Upper lobe of left lung (tissue), 6 donors: ENCODE results near the gene HNRNPLL. TPM values are rescaled to one million over a fixed set of nuclear protein-coding genes. Genes with fewer than 3 reads are reported as not detected.
A peak's percentile ranks its signal among the peaks of the same experiment; 100 is the strongest.

ENCODE experiments used
- ATAC-seq, 2 donors: fragments of 200-7000 bp; cut with Tn5 transposase; one replicate each; pipeline ENCODE4 v1.9.1; 2022; ENCODE audit warnings: mild to moderate bottlenecking in 2 of 2, moderate library complexity in 2 of 2; ENCODE audit not compliant: low FRiP score in 2 of 2
- DNase-seq, 2 donors: peaks; one replicate each; pipeline ENCODE4 v3.0.0-alpha.2; 2019 to 2020
- H3K27ac ChIP-seq, 4 donors: fragments of 200-600 bp; sonication (generic); one replicate each; pipeline ENCODE4 v1.5.1; 2016 to 2019
- H3K27me3 ChIP-seq, 4 donors: fragments of 200-600 bp; sonication (generic); one replicate each; pipeline ENCODE4 v1.5.1; 2017 to 2019
- H3K36me3 ChIP-seq, 4 donors: fragments of 200-600 bp; sonication (generic); one replicate each; pipeline ENCODE4 v1.5.1; 2016 to 2019
- H3K4me1 ChIP-seq, 4 donors: fragments of 200-600 bp; sonication (generic); one replicate each; pipeline ENCODE4 v1.5.1; 2018 to 2019
- H3K4me3 ChIP-seq, 4 donors: fragments of 200-600 bp; sonication (generic); one replicate each; pipeline ENCODE4 v1.5.1; 2017 to 2019; ENCODE audit warnings: mild to moderate bottlenecking in 2 of 4, moderate library complexity in 1 of 4
- H3K9me3 ChIP-seq, 4 donors: fragments of 200-600 bp; sonication (generic); one replicate each; pipeline ENCODE4 v1.5.1; 2018 to 2019
- EP300 ChIP-seq, 4 donors: sonication (generic); formaldehyde crosslinking; IDR thresholded peaks; one replicate each; pipeline ENCODE4 v1.5.1; 2017; ENCODE audit warnings: antibody characterized with exemption in 4 of 4, control low read depth in 2 of 4
- POLR2A ChIP-seq, 4 donors: fragments of 450-650 bp; IDR thresholded peaks; one replicate each; pipeline ENCODE4 v1.5.1; 2016 to 2017; ENCODE audit warnings: antibody characterized with exemption in 4 of 4, mild to moderate bottlenecking in 2 of 4
- POLR2AphosphoS5 ChIP-seq, 2 donors: sonication (generic); formaldehyde crosslinking; IDR thresholded peaks; one replicate each; pipeline ENCODE4 v1.5.1; 2017; ENCODE audit warnings: antibody characterized with exemption in 2 of 2
- WGBS, 2 donors: methylation state at CpG; one replicate each; pipeline ENCODE4 v1.1.5; 2017 to 2018; 5-methylcytosine and 5-hydroxymethylcytosine counted together
- total RNA-seq, 6 donors: library from RNA; depleted of rRNA in 4 of 6; stranded (reverse); fragments of >200 nt in 4 of 6; gene quantifications; one replicate each; pipeline versions ENCODE4 v1.1.0 to v1.2.1, GENCODE V29; 2016 to 2021
- TF ChIP-seq, protein P1 (sequence below), 6 experiments: fragments of 450-650 bp in 4 of 6; fragments of 200-600 bp in 2 of 6; sonication (generic) in 2 of 6; IDR thresholded peaks; one replicate each; pipeline ENCODE4 v1.5.1; 2016 to 2019; ENCODE audit warnings: antibody characterized with exemption in 6 of 6
- donor health status: DM: no; HTN: no; CAD: no; lungs with moderate emphysema.
- donor health status: DM: no; HTN: yes; CAD: no; lungs with severe emphysema.

The HNRNPLL gene
- total RNA-seq, 6 donors from 2014 or later: 41.0 to 71.3 (median 46.2) TPM

DNA sequence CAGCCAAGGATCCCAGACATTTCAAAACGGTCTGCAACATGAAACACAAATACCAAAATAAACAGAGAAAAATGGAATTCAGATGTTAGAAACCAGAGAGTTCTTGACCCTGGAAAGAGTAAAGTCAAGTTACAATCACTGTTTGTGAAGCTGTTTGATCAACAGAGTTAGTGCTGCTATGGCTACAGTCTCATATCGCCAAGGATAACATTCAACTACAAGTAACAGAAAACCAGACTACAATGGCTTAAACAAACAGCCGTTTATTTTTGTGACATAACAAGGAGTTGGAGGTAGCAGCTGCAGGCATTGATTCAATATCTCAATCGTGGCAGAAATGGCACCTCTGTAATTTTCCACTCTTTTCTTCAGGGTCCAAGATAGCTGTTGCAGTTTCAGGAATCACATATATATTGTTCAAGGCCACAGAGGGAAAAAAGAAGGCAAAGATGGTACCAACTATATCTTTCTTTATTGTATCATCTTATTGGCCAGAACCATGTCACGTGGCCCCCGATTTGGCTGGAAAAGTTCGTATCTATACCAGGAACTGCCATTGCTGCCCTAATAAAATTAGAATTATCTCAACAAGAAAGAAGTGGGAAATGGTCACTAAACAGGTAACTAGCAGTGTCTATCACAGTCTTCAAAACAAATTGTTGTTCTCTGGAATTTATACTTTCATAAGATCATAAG is 17.7 kb upstream of the HNRNPLL start:
- Histone ChIP-seq H3K27me3 (no peaks in the 10 kb centered on the region), H3K9me3 (no peaks in the 10 kb centered on the region), H3K4me3 (no peak overlapping the region), H3K27ac (peak overlapping the region in 2 of 4 donors; percentile 1 to 34), H3K36me3 (no peaks in the 10 kb centered on the region), H3K4me1 (peaks cover 0 to 17% (median 16%) of the 10 kb centered on the region in 4 donors)
- DNase-seq: no peak
- 59% methylated on average over 7 of the region's 7 CpGs for WGBS, 2 donors
- peak; percentile 71 to 78 for ATAC-seq
- TF ChIP-seq EP300 (IDR thresholded peaks at IDR 0.05) (no peak), POLR2AphosphoS5 (IDR thresholded peaks at IDR 0.05) (no peak), POLR2A (IDR thresholded peaks at IDR 0.05) (no peak)
- TF ChIP-seq, protein P1, sequence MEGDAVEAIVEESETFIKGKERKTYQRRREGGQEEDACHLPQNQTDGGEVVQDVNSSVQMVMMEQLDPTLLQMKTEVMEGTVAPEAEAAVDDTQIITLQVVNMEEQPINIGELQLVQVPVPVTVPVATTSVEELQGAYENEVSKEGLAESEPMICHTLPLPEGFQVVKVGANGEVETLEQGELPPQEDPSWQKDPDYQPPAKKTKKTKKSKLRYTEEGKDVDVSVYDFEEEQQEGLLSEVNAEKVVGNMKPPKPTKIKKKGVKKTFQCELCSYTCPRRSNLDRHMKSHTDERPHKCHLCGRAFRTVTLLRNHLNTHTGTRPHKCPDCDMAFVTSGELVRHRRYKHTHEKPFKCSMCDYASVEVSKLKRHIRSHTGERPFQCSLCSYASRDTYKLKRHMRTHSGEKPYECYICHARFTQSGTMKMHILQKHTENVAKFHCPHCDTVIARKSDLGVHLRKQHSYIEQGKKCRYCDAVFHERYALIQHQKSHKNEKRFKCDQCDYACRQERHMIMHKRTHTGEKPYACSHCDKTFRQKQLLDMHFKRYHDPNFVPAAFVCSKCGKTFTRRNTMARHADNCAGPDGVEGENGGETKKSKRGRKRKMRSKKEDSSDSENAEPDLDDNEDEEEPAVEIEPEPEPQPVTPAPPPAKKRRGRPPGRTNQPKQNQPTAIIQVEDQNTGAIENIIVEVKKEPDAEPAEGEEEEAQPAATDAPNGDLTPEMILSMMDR (IDR thresholded peaks at IDR 0.05): no peak

DNA sequence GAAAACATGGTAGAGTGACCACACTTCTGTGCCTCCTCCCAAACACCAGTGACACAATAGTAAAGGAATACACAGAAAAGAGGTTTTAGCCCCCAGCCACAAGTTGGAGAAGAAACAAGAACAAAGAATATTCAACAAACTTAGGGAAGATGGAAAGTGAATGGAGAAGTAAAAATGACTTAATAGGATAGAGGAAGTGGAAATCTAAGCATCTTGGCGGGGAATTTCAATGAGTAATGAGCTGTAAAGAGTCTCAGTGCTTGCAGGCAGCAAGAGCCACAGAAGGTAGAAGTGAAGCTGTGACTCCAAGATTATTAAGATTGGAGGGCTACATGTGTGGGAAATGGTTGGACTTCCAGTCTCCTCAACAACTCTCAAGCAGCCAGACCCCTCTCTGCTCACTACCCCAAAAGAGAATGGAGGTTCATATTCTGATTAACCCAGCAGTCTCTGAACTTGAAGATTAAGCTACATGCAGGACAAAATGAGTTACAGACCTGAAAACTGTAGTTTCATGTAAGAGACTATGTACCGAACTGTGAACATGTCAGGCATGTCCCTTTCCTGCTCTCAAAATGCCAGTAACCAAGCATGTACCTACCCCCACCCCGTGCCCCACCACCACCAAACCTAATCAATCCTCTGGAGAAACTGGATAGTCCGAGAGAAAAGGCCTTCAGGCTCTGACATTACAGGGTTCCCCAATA is 16.9 kb upstream of the HNRNPLL start:
- H3K27ac ChIP-seq: peak overlapping the region in 2 of 4 donors; percentile 1 to 34
- no peak overlapping the region for H3K4me3 ChIP-seq
- TF ChIP-seq, protein P1 (IDR thresholded peaks at IDR 0.05): no peak
- TF ChIP-seq EP300 (IDR thresholded peaks at IDR 0.05) (no peak), POLR2A (IDR thresholded peaks at IDR 0.05) (no peak), POLR2AphosphoS5 (IDR thresholded peaks at IDR 0.05) (no peak)
- H3K4me1 ChIP-seq: peaks cover 0 to 17% (median 16%) of the 10 kb centered on the region in 4 donors
- 56 to 68% methylated on average over 4 of the region's 4 CpGs for WGBS, 2 donors
- no peaks in the 10 kb centered on the region for H3K9me3 ChIP-seq
- no peaks in the 10 kb centered on the region for H3K27me3 ChIP-seq
- ATAC-seq: peak; percentile 32 to 75
- no peaks in the 10 kb centered on the region for H3K36me3 ChIP-seq
- no peak for DNase-seq

DNA sequence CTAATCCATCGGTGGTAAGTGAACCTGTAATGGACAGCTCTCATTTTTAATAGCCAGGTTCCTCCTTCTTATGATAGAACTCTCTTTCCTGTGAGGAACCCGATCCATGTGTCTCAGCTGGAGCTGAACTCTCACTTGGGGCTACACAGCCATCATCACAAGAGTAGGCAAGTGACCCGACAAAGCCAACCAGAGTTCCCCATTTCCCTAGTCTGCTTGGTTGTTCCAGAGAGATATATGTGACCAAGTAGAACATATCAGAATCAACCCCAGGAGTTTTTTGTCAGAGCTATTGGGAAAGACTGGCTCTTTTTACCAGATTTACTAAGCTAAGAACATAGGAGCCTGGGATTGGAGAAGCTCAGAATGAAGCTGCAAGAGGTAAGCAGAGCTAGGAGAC is 14.6 kb upstream of the HNRNPLL start:
- DNase-seq (no peak), ATAC-seq (no peak)
- Histone ChIP-seq H3K27ac (no peak overlapping the region), H3K27me3 (no peaks in the 10 kb centered on the region), H3K4me1 (peaks cover 4 to 17% (median 16%) of the 10 kb centered on the region in 4 donors), H3K4me3 (no peak overlapping the region), H3K9me3 (no peaks in the 10 kb centered on the region), H3K36me3 (no peaks in the 10 kb centered on the region)
- no peak for TF ChIP-seq POLR2A (IDR thresholded peaks at IDR 0.05)
- TF ChIP-seq POLR2AphosphoS5 (IDR thresholded peaks at IDR 0.05): no peak
- TF ChIP-seq, protein P1 (IDR thresholded peaks at IDR 0.05): no peak
- no peak for TF ChIP-seq EP300 (IDR thresholded peaks at IDR 0.05)
- WGBS, 2 donors: 89 to 92% methylated on average over 3 of the region's 3 CpGs

DNA sequence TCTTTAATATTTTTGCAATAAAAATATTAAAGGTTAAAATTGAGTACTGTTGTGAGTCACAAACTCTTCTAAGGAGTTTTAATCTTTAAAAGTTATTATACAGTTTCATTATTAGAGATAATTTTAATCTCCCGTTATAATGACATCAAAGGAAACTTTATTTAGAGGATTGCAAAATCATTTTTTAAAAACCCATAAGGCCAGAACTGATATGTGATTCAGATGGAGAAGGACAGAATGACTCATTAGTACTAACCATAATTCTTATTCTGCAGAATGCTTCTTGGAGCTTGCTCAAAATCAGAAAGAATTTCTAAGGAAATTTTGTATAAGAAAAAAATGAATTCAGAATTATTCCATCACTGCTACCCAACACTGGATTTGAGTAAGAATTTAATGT is 12.5 kb upstream of the HNRNPLL start:
- H3K27ac ChIP-seq: no peak overlapping the region
- no peak overlapping the region for H3K4me3 ChIP-seq
- no peak for DNase-seq
- 48 to 59% methylated on average over 1 of the region's 1 CpG for WGBS, 2 donors
- H3K27me3 ChIP-seq: no peaks in the 10 kb centered on the region
- no peaks in the 10 kb centered on the region for H3K9me3 ChIP-seq
- TF ChIP-seq, protein P1 (IDR thresholded peaks at IDR 0.05): no peak
- TF ChIP-seq POLR2AphosphoS5 (IDR thresholded peaks at IDR 0.05) (no peak), POLR2A (IDR thresholded peaks at IDR 0.05) (no peak), EP300 (IDR thresholded peaks at IDR 0.05) (no peak)
- H3K4me1 ChIP-seq: peaks cover 4 to 16% (median 13%) of the 10 kb centered on the region in 4 donors
- peak in 1 of 2 donors; percentile 50 for ATAC-seq
- H3K36me3 ChIP-seq: no peaks in the 10 kb centered on the region
